Astrocyte of the cerebellum (primary cell): Measurements from ENCODE around the gene UBE2E3.
"Not testable (repeated sequence)": the region's sequence is repeated elsewhere in the genome, so short reads cannot be mapped to it uniquely, and the experiment has no call there.

Source experiments
- DNase-seq: peaks from one replicate; pipeline ENCODE4 v3.0.0-alpha.2; 2011; ENCODE audit warnings: low read depth
- H3K4me3 ChIP-seq: 2 replicates; pipeline ENCODE4 v1.5.1; 2011; ENCODE audit warnings: mild to moderate bottlenecking, low read depth, low read length, moderate library complexity
- CTCF ChIP-seq: IDR thresholded peaks from 2 replicates; pipeline ENCODE4 v1.5.1; 2012; ENCODE audit warnings: low read length, low read depth, moderate library complexity, mild to moderate bottlenecking; ENCODE audit errors: missing control alignments
- in situ Hi-C: cut with HindIII; loops from 2 replicates; pipeline ENCODE4 v1.10.0; 2017; ENCODE audit warnings: low sequenced_read_pairs

Gene UBE2E3

GRCh38 chr2:180980106-180980942 lies at the start of gene UBE2E3:
Gene UBE2E3 (plus strand): TSS chr2:180980605. CDS start chr2:180982043, 1,438 bp downstream.
- H3K4me3 ChIP-seq = peak within 1 kb of the TSS; percentile 78
- DNase-seq = peak; percentile 49

GRCh38 chr2:180931841-180932240 lies 48.6 kb upstream of the UBE2E3 start:
- in situ Hi-C loops = no loop called here
- no peak for TF ChIP-seq CTCF
- no peak overlapping the region for H3K4me3 ChIP-seq
- no peak for DNase-seq

More at GRCh38 chr2:180980106-180980942, at the start of gene UBE2E3:
- TF ChIP-seq CTCF = peak; percentile 68
- in situ Hi-C loops = loop anchor here (5.0 kb wide), 1 partner anchor 92 kb away; no protein-coding TSS in a partner anchor

- in situ Hi-C loops = no loop called here
- H3K4me3 ChIP-seq = no peak overlapping the region
- DNase-seq = no peak
- no peak for TF ChIP-seq CTCF
These were observed 47.1 kb upstream of the UBE2E3 start for GRCh38 chr2:180933332-180933731.

GRCh38 chr2:180934911-180935310 lies 45.5 kb upstream of the UBE2E3 start:
- in situ Hi-C loops = no loop called here
- no peak for TF ChIP-seq CTCF

GRCh38 chr2:180937480-180937879 lies 42.9 kb upstream of the UBE2E3 start:
- H3K4me3 ChIP-seq, DNase-seq, in situ Hi-C loops: not testable (repeated sequence)

More at GRCh38 chr2:180934911-180935310, 45.5 kb upstream of the UBE2E3 start:
- no peak for DNase-seq
- no peak overlapping the region for H3K4me3 ChIP-seq

- DNase-seq = no peak
- no peak for TF ChIP-seq CTCF
- in situ Hi-C loops = no loop called here
- no peak overlapping the region for H3K4me3 ChIP-seq
These were observed 42.0 kb upstream of the UBE2E3 start for GRCh38 chr2:180938451-180938850.

- no peak for DNase-seq
- H3K4me3 ChIP-seq = no peak overlapping the region
- TF ChIP-seq CTCF = no peak
- in situ Hi-C loops = no loop called here
These were observed 37.1 kb upstream of the UBE2E3 start for GRCh38 chr2:180943275-180943674.
